ENCODE measurements around the gene USP38. TPM values are rescaled to one million over a fixed set of nuclear protein-coding genes. Genes with fewer than 3 reads are reported as not detected.
"Not testable (repeated sequence)": the region's sequence is repeated elsewhere in the genome, so short reads cannot be mapped to it uniquely, and the experiment has no call there.

USP38 gene
- total and polyA plus RNA-seq, 2 experiments from 2014 or later, result 7.7 to 34.4 TPM

GRCh38 chr4:143262838-143263237 lies 78.1 kb downstream of the USP38 start:
- Histone ChIP-seq H4K20me1 (ENCODE audit: insufficient read depth, poor library complexity, severe bottlenecking) (no peaks in the 10 kb centered on the region), H3K9me3 (ENCODE audit: low read depth) (no peaks in the 10 kb centered on the region), H3K36me3 (replicated peaks; ENCODE audit: insufficient read depth, low read depth) (no peaks in the 10 kb centered on the region), H3K27me3 (no peaks in the 10 kb centered on the region), H3K27ac (no peak overlapping the region), H3K9me2 (replicated peaks; ENCODE audit: insufficient read depth) (no peaks in the 10 kb centered on the region), H2AFZ (no peak overlapping the region), H3K4me2 (no peak overlapping the region), H3K79me2 (no peaks in the 10 kb centered on the region), H3K4me1 (ENCODE audit: insufficient read depth) (no peaks in the 10 kb centered on the region), H3K4me3 (no peak overlapping the region)
- WGBS (ENCODE audit: low lambda C conversion rate, missing lambda C conversion rate), result 24% methylated on average over 1 of the region's 1 CpG
- DNase-seq (ENCODE audit: low spot score), result no peak
- TF ChIP-seq CTCF (IDR thresholded peaks at IDR 0.05; ENCODE audit: poor library complexity), result no peak
- no peak for TF ChIP-seq EZH2 (IDR thresholded peaks at IDR 0.05; ENCODE audit: borderline replicate concordance)
- no peak for TF ChIP-seq EZH2phosphoT487 (IDR thresholded peaks at IDR 0.05; ENCODE audit: low read depth, severe bottlenecking, unreplicated experiment)

- not testable (repeated sequence) for H3K36me3 ChIP-seq (replicated peaks; ENCODE audit: insufficient read depth, low read depth); DNase-seq (ENCODE audit: low spot score); H3K4me1 ChIP-seq (ENCODE audit: insufficient read depth); H2AFZ ChIP-seq; H3K79me2 ChIP-seq; H3K27ac ChIP-seq; H4K20me1 ChIP-seq (ENCODE audit: insufficient read depth, poor library complexity, severe bottlenecking); H3K27me3 ChIP-seq; H3K9me3 ChIP-seq (ENCODE audit: low read depth); H3K9me2 ChIP-seq (replicated peaks; ENCODE audit: insufficient read depth); H3K4me3 ChIP-seq; H3K4me2 ChIP-seq
- 100% methylated on average over 2 of the region's 2 CpGs for WGBS (ENCODE audit: low lambda C conversion rate, missing lambda C conversion rate)
Observed at GRCh38 chr4:143267690-143268089, 83.0 kb downstream of the USP38 start.

GRCh38 chr4:143270256-143270838 lies 85.6 kb downstream of the USP38 start:
- WGBS (ENCODE audit: low lambda C conversion rate, missing lambda C conversion rate), result 75% methylated on average over 2 of the region's 2 CpGs
- DNase-seq (ENCODE audit: low spot score), result no peak
- Histone ChIP-seq H3K4me2 (no peak overlapping the region), H3K4me3 (no peak overlapping the region), H3K9me3 (ENCODE audit: low read depth) (no peaks in the 10 kb centered on the region), H3K9me2 (replicated peaks; ENCODE audit: insufficient read depth) (no peaks in the 10 kb centered on the region), H3K79me2 (no peaks in the 10 kb centered on the region), H3K27ac (no peak overlapping the region), H3K4me1 (ENCODE audit: insufficient read depth) (no peaks in the 10 kb centered on the region), H4K20me1 (ENCODE audit: insufficient read depth, poor library complexity, severe bottlenecking) (no peaks in the 10 kb centered on the region), H3K27me3 (no peaks in the 10 kb centered on the region), H3K36me3 (replicated peaks; ENCODE audit: insufficient read depth, low read depth) (no peaks in the 10 kb centered on the region), H2AFZ (no peak overlapping the region)
- TF ChIP-seq EZH2 (IDR thresholded peaks at IDR 0.05; ENCODE audit: borderline replicate concordance) (no peak), EZH2phosphoT487 (IDR thresholded peaks at IDR 0.05; ENCODE audit: low read depth, severe bottlenecking, unreplicated experiment) (peak; percentile 51)

Other genes starting within 250 kb of the USP38 start
- 30.7 and 37.5 TPM in 2 replicates for gene GAB1, start 152.0 kb downstream of the USP38 start, total RNA-seq
- gene GAB1, start 152.0 kb downstream of the USP38 start, polyA plus RNA-seq, result 6.0 and 10.9 TPM in 2 replicates

Data from hepatocyte (in vitro differentiated cells).